Activated CD8-positive, alpha-beta memory T cell treated with anti-CD3 and anti-CD28 coated beads for 36 hours (primary cell): ENCODE measurements around the gene TRAF7. TPM values are rescaled to one million over a fixed set of nuclear protein-coding genes. Genes with fewer than 3 reads are reported as not detected.

ENCODE experiments used
- CTCF ChIA-PET: fragments of 350-600 bp; sonication (Branson Sonifier 250); formaldehyde crosslinking; loops from one replicate; lab custom pipeline; 2021; ENCODE audit warnings: antibody characterized with exemption; lab: Charles Lee
- POLR2A ChIA-PET: fragments of 350-600 bp; sonication (Branson Sonifier 250); formaldehyde crosslinking; loops from one replicate; lab custom pipeline; 2021; ENCODE audit warnings: antibody characterized with exemption; lab: Charles Lee
- total RNA-seq, 2 experiments: library from RNA; stranded (reverse); gene quantifications; one replicate each; pipeline ENCODE4 v1.2.3, GENCODE V29; 2021

TRAF7 gene
- total RNA-seq, 2 experiments from 2014 or later = 102 to 109 TPM

DNA sequence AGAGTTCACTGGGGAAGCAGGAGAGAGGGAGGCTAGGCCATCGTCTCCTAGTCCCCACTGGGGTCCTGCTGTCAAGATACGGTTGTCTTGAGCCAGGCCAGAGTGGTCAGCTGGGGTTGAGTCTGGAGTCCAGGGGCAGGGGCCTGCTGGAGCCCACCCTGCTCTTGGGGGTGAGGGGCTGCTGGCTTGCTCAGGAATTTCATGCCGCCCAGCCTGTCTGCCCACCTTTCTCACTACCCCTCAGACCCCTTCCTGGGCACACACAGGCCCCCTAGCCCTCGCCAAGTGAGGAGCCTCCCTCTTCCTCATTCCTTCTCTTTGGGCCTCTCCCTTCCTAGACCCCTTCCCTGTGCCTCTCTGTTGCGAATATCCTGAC lies 1.3 kb downstream of the TRAF7 start:
- ChIA-PET CTCF (no interaction called here), POLR2A (no interaction called here)

GRCh38 chr16:2157480-2158261 lies 2.1 kb downstream of the TRAF7 start:
- POLR2A ChIA-PET = interaction anchor here (0.7 kb wide), 1 partner anchor 193 kb away, joined by 4 read pairs; the partner anchor contains the start of gene RPS2

GRCh38 chr16:2158262-2158638 lies 2.7 kb downstream of the TRAF7 start:
- ChIA-PET CTCF (no interaction called here), POLR2A (no interaction called here)

More at GRCh38 chr16:2157480-2158261, 2.1 kb downstream of the TRAF7 start:
- CTCF ChIA-PET = no interaction called here

DNA sequence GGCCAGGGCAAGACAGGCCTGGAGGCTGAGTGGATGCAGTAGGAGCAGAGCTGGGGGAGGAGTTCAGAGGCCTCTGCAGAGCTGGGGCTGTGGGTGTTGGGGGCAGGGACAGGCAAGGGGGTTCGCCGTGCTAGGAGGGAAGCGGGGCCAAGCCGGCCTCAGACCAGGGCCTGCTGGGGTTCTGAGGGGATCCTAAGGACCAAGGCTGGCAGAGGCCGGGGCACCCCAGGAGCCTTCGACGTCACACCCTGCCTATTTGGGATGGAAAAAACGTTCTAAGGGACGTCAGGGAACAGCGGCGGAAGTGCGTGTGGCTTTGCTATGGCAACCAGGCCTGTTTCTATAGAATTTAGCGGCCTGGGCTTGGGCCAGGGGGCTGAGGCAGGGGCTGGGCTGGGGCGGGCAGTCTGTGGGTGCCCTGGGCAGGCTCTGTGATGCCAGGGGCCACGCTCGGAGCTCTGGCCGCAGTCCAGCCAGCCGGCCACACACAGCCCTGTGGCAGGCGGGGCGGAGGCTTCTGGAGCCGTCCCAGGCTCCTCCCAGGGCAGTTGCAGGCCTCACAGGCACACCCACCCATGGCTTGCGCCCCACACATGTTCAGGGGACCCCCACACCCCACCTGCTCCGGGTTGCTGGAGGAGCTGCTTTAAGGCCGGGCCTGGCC lies 3.7 kb downstream of the TRAF7 start:
- POLR2A ChIA-PET = no interaction called here

DNA sequence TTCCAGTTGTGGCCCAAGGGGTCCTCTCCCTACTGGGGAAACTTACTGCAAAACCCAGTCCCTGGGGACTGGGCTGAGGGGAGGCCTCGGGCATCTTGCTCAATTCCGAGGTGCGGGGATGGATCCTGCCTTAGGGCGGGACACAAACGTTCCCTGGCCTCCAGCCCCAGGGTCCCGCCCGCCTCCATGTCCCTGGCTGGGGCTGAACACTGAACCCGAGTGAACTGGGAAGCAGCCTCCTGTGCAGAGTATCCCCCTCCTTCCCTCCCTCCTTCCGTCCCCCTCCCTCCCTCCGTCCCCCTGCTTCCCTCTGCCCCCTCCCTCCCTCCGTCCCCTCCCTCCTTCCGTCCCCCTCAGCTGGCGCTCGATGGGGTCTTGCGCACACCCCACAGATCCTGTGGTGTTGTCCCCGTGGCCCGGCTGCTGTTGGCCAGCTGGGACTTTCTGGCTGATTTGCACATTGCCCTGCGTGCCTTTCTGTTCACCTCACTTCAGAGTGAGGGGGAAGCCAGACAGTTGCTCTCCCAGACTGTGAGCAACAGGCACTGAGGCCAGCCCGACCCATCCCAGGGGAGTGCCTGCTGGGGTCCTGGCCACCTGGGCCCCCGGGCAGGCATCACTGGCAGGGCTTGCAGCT lies 5.5 kb downstream of the TRAF7 start:
- POLR2A ChIA-PET = no interaction called here
- CTCF ChIA-PET = no interaction called here

More for the DNA sequence above, 3.7 kb downstream of the TRAF7 start:
- CTCF ChIA-PET = no interaction called here

DNA sequence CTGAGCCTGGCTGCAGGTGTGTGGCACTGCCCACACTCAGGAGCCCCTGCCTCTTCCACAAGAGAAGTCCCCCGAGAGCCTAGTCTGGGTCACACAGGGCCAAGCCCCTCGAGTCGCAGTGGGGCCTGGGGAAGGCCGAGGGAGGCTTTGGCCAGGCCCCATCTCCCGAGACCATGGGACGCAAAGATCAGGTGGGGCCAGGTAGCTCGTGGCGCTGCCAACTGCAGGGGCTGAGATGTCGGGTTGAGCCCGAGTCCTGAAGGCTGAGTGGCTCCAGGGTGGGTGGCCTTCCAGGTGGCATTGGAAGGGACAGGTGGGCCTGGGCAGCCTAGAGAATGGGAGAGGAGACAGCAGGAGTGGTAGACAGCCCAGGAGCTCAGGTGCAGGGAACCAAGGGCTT lies 6.3 kb downstream of the TRAF7 start:
- CTCF ChIA-PET = no interaction called here
- POLR2A ChIA-PET = no interaction called here

DNA sequence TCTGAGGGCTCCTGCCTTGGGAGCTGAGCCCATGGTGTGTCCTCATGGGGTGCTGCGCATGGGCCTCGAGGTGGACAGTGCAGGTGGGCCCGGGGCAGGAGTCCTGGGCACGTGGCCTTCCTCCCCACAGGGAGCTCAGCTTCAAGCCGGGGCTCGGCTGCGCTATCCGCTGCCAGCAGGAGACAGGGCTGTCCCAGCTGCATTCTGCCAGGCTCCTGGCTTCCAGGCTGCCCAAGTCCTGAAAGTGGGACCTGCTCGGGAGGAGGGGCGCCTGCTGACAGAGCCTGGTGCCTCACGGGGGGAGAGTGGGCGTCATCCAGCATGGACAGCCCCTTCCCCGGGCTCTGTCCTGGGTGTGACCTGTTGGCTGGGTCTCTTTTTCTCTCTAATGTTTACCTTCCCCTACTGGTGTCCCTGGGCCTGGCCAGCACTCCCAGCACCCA lies 7.1 kb downstream of the TRAF7 start:
- POLR2A ChIA-PET = no interaction called here
- CTCF ChIA-PET = no interaction called here

DNA sequence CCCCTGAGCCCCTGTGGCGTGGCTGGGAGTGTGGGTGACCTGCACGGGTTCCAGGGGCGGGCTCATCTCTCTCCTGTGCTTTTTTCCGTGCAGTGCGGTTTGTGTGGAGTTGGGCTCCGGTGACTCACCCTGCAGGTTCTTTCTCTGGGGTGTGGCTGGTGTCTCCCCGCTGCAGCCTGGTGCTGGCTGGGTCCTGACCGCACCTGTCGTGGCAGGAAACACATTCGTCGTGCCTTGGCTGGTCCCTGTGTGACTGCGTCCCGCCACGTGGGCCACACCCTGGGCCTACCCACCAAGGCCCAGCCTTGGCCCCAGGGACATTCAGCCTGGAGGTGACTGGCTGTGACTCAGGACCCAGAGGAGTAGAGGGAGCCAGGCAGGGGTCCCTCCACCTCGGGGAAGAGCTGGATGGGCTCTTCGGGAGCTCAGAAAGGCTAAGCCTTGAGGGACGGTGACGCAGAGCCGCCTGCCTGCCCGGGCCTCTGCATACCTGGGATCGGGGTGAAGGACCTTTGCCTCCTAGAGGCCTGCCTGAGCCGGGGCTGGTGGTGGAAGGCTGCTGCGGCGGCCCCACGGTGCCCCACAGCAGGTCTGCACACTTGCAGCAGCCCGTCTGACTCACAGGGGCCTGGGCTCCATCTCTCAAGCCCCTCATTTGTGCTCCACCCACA lies 7.8 kb downstream of the TRAF7 start:
- ChIA-PET CTCF (no interaction called here), POLR2A (no interaction called here)

DNA sequence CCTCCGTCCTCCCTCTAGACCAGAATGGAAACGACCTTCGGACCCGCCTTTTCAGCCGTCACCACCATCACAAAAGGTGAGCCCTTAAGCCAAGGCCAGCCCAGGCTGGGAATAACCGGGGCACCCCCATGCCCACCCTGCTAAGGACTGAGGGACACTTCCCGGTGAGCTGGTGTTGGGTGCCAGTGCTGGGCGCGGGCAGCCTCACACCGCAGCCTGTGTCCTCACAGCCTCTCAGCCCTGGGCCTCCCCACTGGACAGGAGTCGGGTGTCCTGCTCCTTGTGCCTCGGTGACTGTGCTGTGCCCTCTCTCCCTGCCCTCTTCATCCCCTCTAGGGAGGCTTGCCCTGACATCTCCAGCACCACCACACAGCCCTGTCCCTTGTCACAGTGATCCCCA lies 10.3 kb downstream of the TRAF7 start:
- POLR2A ChIA-PET = no interaction called here
- CTCF ChIA-PET = no interaction called here

DNA sequence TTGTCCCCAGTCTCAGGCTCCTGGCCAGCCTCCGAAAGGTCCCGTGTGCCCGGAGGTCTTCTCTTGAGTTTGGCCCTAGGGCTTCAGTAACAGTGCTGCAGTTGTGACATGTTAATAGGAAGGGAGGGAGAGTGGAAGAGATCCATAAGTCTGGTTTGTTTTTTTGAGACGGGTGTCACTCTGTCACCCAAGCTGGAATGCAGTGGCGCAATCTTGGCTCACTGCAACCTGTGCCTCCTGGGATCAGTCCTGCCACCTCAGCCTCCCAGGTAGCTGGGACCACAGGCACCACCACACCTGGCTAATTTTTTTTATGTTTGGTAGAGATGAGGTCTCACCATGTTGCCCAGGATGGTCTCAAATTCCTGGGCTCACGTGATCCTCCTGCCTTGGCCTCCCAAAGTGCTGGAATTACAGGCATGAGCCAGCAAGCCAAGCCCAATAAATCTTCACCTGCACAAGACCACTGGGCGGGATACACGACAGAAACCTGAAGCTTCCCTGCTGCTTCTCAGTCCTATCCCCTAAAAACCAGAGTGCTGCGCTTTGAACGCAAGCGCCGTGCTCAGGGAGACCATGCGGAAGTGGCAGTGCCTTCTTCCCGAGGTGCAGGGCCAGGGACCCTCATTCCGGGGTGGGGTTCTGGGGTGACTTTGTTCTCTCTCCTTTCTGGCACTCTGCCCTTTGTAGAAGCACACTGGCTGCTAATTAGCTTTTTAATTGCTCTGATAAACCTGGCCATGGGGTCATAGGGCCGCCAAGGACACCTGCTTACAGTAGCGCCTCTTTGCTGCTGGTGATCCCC lies 10.9 kb downstream of the TRAF7 start:
- CTCF ChIA-PET = no interaction called here

DNA sequence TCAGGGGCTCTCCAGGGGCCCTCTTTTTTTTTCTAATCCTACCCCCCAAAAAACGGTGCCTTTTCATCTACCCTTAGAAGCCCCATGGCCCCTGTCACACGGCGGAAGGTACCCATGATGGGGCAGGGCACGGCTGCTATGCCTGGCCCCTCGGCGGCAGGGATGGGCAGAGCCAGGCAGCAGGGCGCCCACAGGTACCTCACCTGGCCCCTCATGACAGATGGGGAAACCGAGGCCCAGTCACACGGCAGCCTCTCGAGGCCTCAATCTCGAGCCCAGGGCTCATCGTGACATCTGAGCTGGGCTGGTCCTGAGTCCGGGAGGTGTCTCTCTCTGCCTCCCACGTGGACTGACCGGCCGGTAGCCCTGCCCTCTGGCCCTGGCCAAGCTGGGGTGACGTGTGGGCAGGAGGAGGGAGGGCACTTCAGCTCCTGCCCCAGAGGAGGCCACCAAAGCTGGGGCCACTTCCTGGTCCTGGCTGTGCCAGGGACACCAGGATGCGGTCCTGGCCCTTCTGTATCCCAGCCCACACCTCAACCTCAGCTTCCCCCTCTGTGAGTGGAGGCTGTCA lies 11.6 kb downstream of the TRAF7 start:
- ChIA-PET POLR2A (interaction anchor here (1.9 kb wide), 1 partner anchor 12 kb away, joined by 6 read pairs; the partner anchor contains the start of gene TRAF7), CTCF (no interaction called here)

More for the DNA sequence above, 10.9 kb downstream of the TRAF7 start:
- POLR2A ChIA-PET = interaction anchor here (1.9 kb wide), 1 partner anchor 11 kb away, joined by 6 read pairs; the partner anchor contains the start of gene TRAF7

DNA sequence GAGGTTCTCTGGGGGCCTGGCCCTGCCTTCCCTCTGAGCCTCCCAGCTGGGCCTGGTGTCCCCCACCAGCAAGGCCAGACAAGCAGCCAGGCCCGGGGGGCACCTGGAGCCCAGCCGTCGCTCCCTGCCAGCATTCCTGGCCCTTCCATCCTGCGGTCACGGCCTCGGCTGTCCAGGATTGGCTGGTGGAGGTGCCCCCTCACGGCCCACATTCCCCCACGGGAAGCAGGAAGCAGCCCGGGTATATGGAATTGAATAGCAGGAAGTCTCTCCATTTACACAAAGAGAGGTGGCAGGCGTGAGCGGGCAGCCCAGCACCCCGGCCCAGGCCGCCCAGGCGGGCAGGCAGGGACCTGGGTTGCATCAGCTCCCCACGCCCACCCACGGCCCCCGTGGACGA lies 14.5 kb downstream of the TRAF7 start:
- POLR2A ChIA-PET = no interaction called here
- CTCF ChIA-PET = no interaction called here

- ChIA-PET POLR2A (no interaction called here), CTCF (no interaction called here)
These were observed 15.2 kb downstream of the TRAF7 start for GRCh38 chr16:2170587-2171435.

DNA sequence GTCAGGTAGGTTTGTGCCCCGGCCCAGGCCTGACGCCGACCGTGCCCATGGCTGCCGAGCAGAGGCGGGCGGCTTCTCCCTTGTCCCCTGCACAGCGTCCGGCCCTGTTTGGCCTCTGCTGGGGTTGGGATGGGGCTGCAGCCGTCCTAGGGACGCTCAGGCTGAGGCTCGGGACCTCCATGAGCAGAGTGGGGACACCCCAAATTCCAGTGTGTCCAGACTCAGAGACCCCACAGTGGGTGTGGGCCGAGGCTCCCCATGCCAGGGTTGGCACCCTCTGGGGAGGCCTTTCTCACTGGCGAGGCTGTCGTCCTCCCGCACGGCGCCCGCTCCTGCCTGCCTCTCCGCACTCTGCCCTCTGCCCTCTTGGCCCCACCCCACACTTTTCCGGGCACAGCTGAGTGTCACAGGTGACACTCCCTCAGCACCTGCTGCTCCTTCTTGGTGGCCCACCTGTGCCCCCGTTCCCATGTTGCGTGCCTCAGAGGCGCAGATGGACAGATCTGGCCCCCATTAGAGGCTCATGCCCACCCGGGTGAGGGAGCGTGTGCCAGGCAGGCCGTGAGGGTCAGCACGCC lies 16.1 kb downstream of the TRAF7 start:
- POLR2A ChIA-PET = no interaction called here
- CTCF ChIA-PET = no interaction called here

- POLR2A ChIA-PET = interaction anchor here (0.6 kb wide), 1 partner anchor 86 kb away, joined by 7 read pairs; no protein-coding TSS in a partner anchor
- CTCF ChIA-PET = no interaction called here
These were observed 17.2 kb downstream of the TRAF7 start for GRCh38 chr16:2172688-2173335.

DNA sequence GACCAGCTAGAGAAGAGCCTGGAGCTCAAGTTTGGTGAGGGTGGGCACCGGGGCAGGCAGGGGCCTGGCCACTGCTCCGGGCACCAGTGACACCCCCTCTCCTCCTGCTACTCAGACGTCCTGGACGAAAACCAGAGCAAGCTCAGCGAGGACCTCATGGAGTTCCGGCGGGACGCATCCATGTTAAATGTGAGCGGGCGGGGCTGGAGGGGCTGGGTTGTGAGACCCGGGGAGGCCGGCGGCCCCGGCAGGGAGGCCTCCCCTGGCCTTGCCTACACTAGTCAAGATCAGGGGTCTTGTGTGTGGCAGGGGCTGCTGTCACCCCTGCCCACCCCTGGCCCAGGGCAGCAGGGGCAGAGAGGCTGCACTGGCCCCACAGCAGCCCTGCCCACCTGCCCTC lies 17.8 kb downstream of the TRAF7 start:
- POLR2A ChIA-PET = interaction anchor here (0.6 kb wide), 1 partner anchor 86 kb away, joined by 7 read pairs; no protein-coding TSS in a partner anchor

GRCh38 chr16:2173916-2174315 lies 18.3 kb downstream of the TRAF7 start:
- CTCF ChIA-PET = no interaction called here
- POLR2A ChIA-PET = no interaction called here

More for the DNA sequence above, 17.8 kb downstream of the TRAF7 start:
- CTCF ChIA-PET = no interaction called here
